ENCODE measurements around the gene TUBA4A. TPM values are rescaled to one million over a fixed set of nuclear protein-coding genes. Genes with fewer than 3 reads are reported as not detected.
"Not testable (repeated sequence)": the region's sequence is repeated elsewhere in the genome, so short reads cannot be mapped to it uniquely, and the experiment has no call there.

Gene TUBA4A
- total RNA-seq, 1 donor from 2014 or later = 84.3 TPM

GRCh38 chr2:219207884-219208740 is 45.6 kb downstream of the TUBA4A start:
- DNase-seq (no peak), ATAC-seq (ENCODE audit: poor library complexity) (no peak)
- intact Hi-C loops (cut with DNase I) = no loop called here

- ATAC-seq (ENCODE audit: poor library complexity) (no peak), DNase-seq (no peak)
- intact Hi-C loops (cut with DNase I) = no loop called here
Observed at GRCh38 chr2:219207134-219207883, 46.4 kb downstream of the TUBA4A start.

GRCh38 chr2:219206328-219207133 is 47.2 kb downstream of the TUBA4A start, which contains the start of gene ZFAND2B:
ZFAND2B (plus strand) TSS chr2:219206782; CDS start chr2:219206988, 206 bp downstream.
- DNase-seq = peak; percentile 97
- peak; percentile 98 for ATAC-seq (ENCODE audit: poor library complexity)
- intact Hi-C loops (cut with DNase I) = no loop called here

- ATAC-seq (ENCODE audit: poor library complexity) (no peak), DNase-seq (no peak)
- intact Hi-C loops (cut with DNase I) = no loop called here
Observed at GRCh38 chr2:219205981-219206327, 47.8 kb downstream of the TUBA4A start.

GRCh38 chr2:219205165-219205538 is 48.6 kb downstream of the TUBA4A start:
- DNase-seq = no peak
- intact Hi-C loops (cut with DNase I) = no loop called here
- ATAC-seq (ENCODE audit: poor library complexity) = no peak

- intact Hi-C loops (cut with DNase I) = no loop called here
- ATAC-seq (ENCODE audit: poor library complexity) = no peak
- DNase-seq = no peak
Observed at GRCh38 chr2:219204425-219205164, 49.1 kb downstream of the TUBA4A start.

GRCh38 chr2:219201331-219201730 is 52.4 kb downstream of the TUBA4A start:
- intact Hi-C loops (cut with DNase I); ATAC-seq (ENCODE audit: poor library complexity); DNase-seq: not testable (repeated sequence)

GRCh38 chr2:219200502-219201326 is 53.0 kb downstream of the TUBA4A start:
- DNase-seq; intact Hi-C loops (cut with DNase I); ATAC-seq (ENCODE audit: poor library complexity): not testable (repeated sequence)

Small RNAs within 50 kb of the gene (microRNA-seq; reads per million reads assigned to microRNA genes)
- not detected for gene MIR153-1

Other genes starting within 250 kb of the TUBA4A start
- gene CFAP65, start 212.4 kb downstream of the TUBA4A start, total RNA-seq = not detected
- not detected for gene IHH, start 193.0 kb downstream of the TUBA4A start, total RNA-seq
- 7.5 TPM for gene NHEJ1, start 93.1 kb downstream of the TUBA4A start, total RNA-seq
- 1.4 TPM for gene SLC23A3, start 83.9 kb downstream of the TUBA4A start, total RNA-seq
- 69.3 TPM for gene CNPPD1, start 77.0 kb downstream of the TUBA4A start, total RNA-seq
- 36.8 TPM for gene RETREG2, start 75.6 kb downstream of the TUBA4A start, total RNA-seq
- 21.3 TPM for gene ZFAND2B, start 47.1 kb downstream of the TUBA4A start, total RNA-seq
- 25.2 TPM for gene ABCB6, start 35.0 kb downstream of the TUBA4A start, total RNA-seq
- gene ATG9A, start 24.3 kb downstream of the TUBA4A start, total RNA-seq = 86.3 TPM
- gene ANKZF1, start 24.1 kb downstream of the TUBA4A start, total RNA-seq = 27.3 TPM
- 1.4 TPM for gene GLB1L, start 8.5 kb downstream of the TUBA4A start, total RNA-seq
- gene STK16, start 8.4 kb downstream of the TUBA4A start, total RNA-seq = 16.7 TPM
- gene TUBA4B, start 675 bp downstream of the TUBA4A start, total RNA-seq = not detected
- 83.3 TPM for gene DNAJB2, start 25.4 kb upstream of the TUBA4A start, total RNA-seq
- not detected for gene PTPRN, start 55.5 kb upstream of the TUBA4A start, total RNA-seq
- gene RESP18, start 78.8 kb upstream of the TUBA4A start, total RNA-seq = not detected
- 76.5 TPM for gene DNPEP, start 134.0 kb upstream of the TUBA4A start, total RNA-seq
- 12,920 TPM for gene DES, start 164.5 kb upstream of the TUBA4A start, total RNA-seq
- gene SPEG, start 180.9 kb upstream of the TUBA4A start, total RNA-seq = 103 TPM
- gene GMPPA, start 245.0 kb upstream of the TUBA4A start, total RNA-seq = 22.3 TPM

All from Right ventricle myocardium superior (tissue), 1 donor.